ENCODE data around the gene LILRB5.
"Not testable (repeated sequence)": the region's sequence is repeated elsewhere in the genome, so short reads cannot be mapped to it uniquely, and the experiment has no call there.

Gene LILRB5

DNA sequence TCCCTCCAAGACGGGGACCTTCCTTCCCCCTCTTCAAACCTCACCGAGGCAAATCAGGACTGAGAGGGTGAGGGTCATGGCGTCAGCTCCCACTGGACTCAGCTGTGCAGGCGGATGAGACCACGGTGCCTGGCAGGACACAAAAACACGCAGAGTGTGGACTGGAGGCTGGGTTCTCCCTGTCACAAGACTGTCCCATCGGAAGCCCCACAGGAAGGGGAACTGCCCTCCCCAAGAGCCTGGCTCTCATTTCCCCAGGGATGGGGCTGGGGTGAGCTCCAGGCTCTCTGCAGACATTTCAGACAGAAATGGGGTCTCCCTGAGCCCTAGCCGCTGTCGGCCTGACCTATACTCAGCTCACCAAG, at the start of gene LILRB5:
Gene LILRB5, minus strand, starts transcription at position 158 of the 365 bp plus-strand sequence. Its CDS starts 80 bp downstream, at position 78.
- DNase-seq = no peak

DNA sequence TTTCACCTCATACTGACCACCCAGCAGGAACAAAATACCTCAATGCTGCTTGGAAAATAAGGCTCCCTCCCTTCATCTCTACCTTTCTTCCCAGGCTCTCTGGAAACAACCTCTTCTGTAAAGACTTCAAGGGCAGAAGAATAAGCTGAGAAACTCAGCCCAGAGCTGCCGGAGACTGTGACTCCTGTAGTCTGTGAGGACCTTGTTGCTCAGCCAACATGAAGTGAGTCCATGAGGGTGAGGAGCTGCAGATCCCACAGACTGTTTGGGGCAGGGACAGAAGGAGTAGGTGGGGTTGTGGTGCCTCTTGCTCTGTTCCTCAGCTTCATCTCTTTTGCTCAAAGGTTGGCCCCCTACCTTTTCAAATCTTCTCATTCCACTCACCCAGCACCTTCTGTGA, 48.1 kb upstream of the LILRB5 start:
- no peak for DNase-seq

DNA sequence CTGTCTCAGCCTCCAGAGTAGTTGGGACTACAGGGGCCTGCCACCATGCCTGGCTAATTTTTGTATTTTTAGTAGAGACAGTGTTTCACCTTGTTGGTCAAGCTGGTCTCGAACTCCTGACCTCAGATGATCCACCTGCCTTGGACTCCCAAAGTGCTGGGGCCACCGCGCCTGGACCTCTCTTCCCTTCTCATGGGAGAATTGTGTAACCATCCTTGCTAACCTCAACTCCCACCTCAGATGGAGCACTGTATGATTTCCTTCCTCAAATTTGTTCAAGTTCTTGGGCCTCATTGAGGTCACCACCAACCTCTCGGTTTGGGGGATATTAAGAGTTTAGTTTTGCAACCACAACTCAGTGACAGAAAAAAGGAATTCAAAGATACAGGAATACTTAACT, 45.2 kb upstream of the LILRB5 start:
- no peak for DNase-seq

DNA sequence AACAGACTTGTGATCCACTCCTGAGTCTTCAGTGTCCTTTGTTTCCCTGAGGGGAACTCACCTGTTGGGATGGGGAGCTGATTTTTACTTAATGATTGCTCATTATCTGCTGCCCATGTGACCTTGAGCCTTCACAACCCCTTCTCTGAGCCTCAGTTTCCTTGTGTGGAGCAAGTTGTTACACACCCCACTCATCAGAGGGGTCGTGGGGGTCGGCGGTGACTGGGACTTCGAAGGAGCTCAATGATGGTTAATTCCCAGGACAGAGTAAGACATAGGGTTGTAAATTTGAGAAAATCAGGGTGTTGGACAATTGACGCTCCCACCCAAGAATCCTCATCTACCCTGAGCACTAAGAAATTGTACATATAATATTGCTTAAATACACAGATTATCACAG, 42.4 kb upstream of the LILRB5 start:
- no peak for DNase-seq

DNA sequence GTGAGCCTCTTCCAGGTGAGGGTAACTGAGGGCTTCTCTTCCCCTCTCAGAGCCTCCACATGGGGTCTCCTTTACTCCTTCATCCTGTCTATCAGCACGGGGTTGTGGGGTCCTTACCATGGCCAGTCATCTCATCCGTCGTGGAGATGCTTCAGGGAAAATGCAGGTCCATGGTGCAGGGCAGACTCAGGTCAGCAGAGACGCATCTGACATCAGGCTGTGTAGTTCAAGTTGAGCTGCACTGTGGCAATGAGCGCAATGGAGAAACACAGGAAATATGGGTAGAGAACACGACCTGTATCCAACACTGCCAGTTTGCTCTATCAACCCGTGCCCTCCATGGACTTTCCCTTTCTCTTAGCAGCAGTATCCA, 42.0 kb upstream of the LILRB5 start:
- DNase-seq = no peak

DNA sequence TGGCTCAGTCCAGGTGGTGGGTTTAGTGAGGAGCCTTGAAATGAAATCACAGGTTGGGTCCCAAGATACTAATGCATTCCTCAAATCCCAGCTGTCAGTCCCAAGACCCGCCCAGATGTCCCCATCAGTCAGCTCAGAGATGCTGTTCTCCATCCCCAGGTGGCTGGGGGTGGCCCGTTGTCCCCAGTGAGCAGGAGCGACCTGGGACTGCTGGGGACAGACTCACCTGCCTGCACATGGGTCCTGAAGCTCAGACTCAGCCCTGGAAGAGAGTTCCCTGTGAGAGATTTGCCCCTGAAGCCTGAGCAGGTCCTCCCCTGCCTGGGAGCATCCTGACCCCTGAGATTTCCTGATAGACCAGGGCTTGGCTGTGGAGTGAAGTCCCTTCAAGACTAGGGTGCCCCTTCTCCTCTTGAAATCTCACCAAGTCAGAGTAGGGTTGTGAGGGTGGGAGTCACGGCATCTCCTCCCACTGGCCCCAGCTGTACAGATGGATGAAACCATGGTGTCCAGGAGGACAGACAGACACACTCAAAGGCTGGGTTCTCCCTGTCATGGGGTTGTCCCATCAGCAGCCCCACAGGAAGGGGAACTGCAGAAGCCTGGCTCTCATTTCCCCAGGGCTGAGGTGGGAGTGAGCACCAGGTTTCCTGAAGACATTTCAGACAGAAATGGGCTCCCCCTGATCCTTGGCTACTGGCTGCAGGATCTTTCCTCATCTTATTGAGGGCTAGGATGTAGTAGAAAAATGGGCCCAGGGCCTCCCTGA, 41.5 kb upstream of the LILRB5 start:
- no peak for DNase-seq

DNA sequence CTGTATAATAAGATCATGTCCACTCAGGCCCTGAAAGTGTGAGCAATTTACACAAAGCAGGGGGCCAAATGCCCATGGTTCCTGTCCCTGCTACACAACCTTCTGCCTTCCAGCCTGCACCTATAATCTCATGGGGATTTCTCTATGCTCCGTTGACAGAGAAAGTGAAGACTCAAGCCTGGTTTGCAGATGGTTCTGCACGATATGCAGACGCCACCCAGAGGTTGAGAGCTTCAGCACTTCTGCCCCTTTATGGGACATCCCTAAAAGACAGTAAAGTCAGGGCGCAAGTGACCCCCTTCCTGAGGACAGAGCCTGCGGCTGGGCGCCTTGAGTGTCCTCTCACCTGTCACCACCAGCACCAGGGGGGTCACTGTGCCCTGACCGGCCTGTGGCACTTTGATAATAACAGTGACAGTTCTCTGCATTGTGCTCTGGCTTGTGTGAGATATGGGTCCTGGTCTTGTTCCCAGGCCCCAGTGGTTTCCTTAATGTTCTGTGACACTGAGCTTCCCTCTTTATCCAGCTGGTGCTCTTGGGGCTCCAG, 40.8 kb upstream of the LILRB5 start:
- no peak for DNase-seq

DNA sequence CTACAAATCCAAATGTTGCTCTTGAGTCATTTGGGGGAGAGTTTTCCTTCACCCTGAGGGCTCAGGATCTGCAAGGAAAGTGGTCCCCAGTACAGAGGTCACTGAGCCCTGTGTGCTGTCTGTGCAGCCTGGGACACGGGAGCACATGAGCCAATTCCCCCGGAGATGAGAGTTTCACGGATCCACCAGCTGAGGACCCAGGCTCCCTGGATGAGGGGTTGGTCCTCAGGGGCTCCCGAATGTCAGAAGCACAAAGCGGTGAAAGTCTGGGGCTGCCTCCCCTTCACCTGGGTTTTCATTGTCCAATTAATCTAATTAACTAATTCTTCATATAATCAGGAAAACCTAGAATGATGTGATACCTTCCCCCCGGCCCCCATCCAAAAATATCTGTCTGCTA, 37.5 kb upstream of the LILRB5 start:
- no peak for DNase-seq

DNA sequence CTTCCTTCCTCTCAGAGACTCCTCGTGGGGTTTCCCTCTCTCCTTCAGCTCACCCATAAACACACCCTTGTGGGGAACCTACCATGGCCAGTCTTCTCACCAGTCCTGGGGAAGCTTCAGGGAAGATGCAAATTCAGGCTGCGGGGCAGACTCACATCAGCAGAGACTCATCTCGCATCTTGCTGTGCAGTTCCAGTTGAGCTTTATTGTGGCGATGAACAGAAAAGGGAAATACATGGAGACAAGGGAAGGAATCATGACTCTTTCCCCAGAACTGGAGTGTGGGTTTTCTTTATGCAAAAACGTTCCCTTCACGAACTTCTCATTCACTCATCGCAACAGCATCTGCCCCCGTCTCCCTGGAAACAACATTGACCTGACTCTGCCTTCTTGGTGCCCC, 32.1 kb upstream of the LILRB5 start:
- DNase-seq = not testable (repeated sequence)

DNA sequence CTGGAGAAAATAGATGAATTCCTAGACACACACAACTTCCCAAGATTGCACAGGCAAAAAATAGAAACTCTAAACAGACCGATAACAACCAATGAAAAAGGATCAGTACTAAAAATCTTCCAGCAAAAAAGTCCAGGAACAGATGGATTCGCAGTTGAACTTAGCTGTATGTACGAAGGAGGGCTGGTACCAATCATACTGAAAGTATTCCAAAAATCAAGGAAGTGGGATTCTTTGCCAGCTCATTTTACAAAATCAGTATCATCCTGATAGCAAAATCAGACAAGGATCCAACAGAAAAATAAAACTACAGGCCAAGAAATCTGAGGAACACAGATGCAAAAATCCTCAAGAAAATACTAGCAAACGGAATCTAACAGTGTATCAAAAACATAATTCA, 30.4 kb upstream of the LILRB5 start:
- peak; percentile 77 for DNase-seq

DNA sequence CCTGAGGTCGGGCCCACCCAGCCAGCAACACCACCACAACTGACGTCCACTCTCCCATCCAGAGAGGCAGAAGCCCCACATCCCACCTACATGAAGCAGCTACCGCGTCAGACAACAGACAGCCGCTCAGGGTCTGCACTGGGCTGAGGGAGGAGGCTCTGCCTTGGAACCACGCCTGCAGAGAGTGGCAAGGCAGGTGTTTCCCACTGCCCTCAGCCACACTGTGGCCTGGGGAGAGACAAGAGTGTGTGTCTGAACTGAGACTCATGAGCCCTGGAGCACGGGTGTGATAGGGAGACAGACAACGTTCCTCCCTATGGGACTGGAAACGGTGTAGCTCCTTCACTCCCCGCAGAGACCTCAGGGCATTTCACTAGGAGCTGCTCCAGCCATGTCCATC, 29.2 kb upstream of the LILRB5 start:
- DNase-seq = not testable (repeated sequence)

DNA sequence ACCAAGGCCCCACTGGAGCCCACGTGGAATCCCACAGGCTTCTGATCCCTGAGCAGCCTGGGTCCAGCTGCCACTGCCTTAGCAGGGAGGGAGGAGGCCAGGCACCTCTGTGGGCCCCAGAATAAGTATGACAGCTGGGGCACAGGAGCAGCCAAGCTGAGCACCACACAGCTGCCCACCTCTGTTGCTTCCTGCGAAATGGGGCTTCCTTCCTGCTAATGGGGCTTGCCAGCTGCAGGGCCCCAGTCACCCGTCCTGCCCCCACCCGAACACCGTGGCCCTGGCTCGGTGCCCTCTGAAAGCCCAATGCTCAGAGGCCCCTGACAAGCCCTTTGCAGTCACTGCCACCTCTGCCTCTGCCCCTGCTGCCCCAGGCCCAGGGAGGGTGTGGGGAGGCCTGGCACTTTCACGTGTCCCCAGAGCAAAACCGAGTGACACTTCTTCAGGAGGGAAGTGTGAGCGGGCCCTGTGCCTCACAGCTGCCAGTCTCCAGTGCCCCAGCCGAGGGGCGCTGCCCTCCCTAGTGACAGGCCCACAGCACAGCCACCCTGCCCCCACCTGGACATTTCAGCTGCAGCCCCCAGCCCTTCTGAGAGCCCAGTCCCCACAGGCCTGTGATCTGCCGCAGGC, 28.5 kb upstream of the LILRB5 start:
- not testable (repeated sequence) for DNase-seq

DNA sequence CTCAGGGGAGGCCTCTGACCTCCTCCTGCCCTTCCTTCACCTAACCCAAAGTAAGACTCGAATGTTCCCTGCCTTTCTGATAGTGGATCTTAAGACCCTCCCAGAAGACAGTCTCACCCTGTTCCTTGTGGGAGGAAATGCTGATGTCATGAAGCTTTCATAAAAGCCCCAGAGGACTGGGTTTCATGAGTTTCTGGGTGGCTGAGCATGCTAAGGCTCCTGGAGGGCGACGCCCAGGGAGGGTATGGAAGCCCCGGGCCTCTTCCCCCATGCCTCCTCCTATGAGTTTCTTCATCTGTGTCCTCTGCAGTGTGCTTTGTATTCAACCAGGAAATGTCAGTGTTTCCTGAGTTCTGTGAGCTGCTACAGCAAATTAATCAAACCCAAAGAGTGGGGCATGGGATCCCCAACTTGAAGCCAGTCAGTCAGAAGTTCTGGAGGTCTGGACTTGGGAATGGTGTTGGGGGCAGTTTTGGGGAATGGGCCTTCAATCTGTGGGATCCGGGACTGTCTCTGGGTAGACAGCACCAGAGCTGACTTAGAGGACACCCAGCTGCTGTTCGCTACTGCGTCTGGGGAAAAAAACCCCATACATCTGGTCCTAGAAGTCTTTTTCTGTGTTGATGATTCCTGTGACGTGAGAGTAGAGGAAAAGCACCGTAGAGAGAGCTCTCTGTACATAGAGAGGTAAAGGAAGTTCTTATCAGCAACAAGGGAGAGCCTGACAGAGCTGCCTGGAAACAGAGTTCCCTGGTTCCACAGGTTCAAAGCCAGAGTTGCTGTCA, 25.8 kb upstream of the LILRB5 start:
- DNase-seq = no peak

DNA sequence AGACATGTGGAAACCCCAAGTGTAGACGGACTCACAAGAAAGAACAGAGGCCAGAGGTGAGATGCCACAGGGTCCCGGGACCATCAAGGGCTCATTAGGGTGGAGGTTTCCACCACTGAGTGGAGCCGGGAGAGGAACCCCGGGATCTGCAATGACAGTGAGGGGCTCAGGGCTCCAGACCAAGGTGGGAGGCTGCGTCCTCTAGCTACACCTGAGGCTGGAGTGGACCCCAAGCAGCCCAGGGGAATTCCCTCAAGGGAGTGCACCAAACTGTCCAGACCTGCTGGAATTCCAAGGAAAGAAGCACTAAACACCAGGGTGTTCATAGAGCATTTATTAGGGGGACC, 24.6 kb upstream of the LILRB5 start:
- not testable (repeated sequence) for DNase-seq

DNA sequence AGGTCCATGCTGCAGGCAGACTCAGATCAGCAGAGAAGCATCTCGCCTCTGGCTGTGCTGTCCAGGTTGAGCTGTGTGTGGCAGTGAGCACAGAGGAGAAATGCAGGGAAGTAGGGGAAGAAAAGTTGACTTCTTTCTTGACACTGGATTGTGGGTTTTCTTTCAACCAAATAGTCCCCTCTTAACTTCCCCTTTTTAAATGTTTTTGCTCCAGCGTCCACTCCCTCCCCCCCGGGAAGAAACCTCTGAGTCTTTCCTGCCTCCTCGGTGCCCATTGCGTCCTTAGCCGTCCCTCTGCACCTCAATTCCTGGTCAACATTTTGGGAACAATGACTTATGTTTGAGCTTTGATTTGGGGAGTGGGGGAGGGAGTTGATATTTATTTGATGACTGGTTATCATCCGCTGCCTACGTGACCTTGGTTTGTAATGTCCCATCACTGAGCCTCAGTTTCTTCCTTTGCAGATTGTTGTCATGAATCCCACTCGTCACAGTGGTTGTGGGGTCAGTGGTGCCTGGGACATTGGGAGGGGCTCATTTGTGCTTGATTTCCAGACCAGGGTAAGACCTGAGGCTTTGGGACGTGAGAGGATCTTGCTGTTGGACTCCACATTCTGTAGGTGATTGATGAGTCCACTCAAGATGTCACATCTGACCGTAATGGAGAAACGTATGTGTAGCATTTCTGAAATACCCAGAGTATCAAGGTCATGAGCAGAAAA, 24.1 kb upstream of the LILRB5 start, which contains the start of gene LILRB2:
Gene LILRB2, minus strand, starts transcription at position 104 of the 722 bp plus-strand sequence. CDS start 614 bp downstream, outside the sequence.
- DNase-seq = no peak

DNA sequence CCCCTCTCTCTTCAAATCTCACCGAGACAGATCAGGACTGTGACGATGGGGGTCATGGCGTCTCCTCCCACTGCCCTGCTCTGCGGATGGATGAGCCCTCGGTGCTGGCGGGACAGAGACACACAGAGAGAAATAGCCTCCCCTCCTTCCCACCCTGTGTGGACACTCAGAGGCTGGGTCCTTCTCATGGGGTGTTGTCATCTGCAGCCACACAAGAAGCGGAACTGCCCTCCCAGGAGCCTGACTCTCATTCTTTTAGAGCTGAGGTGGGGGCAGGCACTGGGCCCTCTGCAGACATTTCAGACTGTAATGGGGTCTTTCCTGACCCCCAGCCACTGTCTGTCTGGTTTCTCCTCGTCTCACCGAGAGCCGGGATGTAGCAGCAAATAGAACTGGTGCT, 23.4 kb upstream of the LILRB5 start:
- not testable (repeated sequence) for DNase-seq

DNA sequence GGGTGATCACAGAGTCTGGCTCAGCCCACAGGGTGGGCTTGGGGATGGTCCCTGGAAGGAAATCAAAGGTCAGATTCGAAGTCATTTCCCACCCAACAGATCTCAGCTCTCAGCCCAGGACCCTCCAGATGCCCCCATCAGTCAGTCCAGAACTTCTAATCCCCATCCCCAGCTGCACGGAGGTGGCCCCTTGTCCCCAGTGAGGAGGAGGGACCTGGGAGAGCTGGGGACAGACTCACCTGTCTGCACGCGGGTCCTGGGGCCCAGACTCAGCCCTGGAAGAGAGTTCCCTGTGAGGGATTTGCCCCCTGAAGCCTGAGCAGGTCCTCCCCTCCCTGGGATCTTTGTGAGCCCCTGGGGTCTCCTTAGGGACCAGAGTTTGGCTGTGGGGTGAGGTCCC, 23.0 kb upstream of the LILRB5 start:
- DNase-seq = not testable (repeated sequence)

DNA sequence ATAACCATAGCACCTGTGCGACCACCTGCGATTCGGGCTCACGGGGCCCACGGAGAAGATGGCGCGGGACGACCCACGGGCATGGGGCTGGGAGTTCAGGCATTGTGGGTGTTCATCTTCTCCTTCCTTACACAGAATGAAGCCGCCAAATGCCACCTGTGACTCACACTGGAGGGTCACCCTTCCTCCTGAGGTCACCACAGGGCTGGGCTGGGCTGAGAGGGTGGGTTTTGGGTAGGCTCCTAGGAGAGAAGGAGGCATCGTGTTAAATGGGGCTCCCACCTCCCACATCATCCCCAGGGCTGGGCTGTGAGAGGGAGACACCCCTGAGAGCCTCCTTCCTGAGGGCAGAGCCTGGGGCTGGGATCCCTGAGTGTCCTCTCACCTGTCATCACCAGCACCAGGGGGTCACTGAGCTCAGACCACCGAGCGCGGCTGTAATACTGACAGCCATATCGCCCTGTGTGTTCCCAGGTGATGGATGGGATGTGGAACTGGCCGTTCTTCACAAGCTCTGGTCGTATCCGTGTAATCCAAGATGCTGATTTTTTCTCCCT, 22.4 kb upstream of the LILRB5 start:
- no peak for DNase-seq

DNA sequence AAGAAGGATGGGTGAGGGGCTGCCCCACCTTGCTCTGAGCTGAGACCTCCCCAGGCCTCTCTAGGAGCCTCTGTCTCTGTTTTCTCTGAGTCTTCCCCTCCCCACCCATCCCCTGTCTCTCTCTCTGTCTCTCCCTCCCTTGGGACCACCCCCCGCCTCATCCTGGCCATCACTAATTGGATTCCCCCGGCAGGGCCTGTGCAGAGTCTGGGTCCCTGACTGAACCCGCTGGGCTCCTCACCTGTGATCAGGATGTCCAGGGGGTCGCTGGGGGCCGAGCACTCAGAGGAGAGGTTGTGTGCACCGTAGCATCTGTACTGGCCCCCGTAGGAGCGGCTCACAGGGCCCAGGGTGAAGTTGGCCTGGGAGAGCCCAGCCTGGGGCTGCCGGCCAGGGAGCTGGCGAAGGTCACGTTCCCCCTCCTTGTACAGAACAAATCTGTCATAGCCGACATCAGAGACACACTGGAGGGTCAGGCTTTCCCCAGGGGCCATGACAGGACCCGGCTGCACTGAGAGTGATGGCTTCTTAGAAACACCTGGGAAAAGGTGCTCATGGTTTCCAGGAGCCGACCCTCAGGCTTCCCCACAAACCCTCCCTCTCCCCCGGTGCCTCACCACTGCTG, 21.6 kb upstream of the LILRB5 start:
- not testable (repeated sequence) for DNase-seq

DNA sequence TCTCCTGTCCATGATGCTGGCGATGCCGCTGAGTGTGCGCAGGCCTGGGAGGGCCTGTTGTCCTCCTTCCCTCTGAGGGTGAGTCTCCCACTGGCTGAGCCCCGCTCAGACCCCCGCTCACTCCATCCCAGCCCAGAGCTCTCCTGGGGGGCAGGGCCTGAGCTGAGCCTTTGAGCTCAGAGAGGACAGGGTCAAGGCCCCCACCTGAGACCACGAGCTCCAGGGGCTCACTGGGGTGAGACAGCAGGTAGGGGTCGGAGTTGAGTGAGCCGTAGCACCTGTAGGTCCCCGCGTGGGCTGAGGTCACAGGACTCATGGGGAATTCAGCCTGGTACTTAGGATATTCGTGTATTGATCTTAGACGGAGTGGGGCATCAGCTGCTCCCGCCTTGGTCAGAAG, 21.0 kb upstream of the LILRB5 start:
- DNase-seq = not testable (repeated sequence)

DNA sequence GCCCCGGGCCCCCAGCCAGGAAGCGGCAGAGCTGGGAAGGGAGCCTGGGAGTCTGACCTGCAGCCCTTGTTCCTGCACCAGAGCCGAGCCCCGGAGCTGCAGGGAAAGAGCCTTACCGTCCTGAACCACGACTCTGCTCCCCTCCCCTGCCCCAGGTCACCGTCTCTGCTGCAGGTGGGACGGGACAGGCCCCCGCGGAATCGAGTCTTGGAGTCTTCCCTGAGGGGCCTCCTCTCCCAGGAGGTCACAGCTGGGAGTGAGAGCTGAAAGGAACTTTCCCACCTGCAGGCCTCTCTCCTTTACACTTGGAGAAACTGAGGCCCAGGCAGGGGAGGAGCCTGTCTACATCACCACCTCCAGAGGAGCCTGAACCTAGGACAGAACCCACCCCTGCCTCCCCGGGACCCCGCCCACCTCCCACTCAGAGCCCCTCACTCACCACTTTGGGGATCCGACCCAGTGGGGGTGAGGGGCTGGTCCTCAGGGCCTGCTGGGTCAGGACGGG, 20.1 kb upstream of the LILRB5 start:
- not testable (repeated sequence) for DNase-seq

DNA sequence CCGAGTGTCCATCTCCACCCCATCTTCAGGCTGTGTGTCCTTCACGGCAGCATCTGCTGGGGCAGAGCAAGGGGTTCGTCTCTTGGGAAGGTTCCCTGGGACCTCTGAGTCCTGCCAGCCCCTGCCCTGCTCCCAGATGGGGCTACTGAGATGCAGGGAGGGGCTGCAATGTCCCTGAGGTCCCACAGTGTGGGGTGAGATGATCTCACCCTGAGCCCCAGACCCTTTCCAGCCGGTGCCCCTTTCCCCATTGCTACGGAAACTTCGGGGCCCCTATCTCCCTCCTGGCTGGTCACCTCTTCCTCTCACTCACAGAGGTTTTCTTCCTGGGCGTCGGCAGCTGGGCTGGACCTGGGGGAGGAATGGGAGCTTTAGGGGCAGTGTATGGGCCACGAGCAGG, 18.9 kb upstream of the LILRB5 start:
- no peak for DNase-seq

Data from EL (cell line).